ENCODE results near the gene DPF3.

The DPF3 gene

GRCh38 chr14:72744416-72745120 is 149.3 kb downstream of the DPF3 start:
- H3K79me2 ChIP-seq (ENCODE audit: control insufficient read depth, insufficient read depth, low read length, poor library complexity), result no peaks in the 10 kb centered on the region
- WGBS (ENCODE audit: extremely low coverage, insufficient coverage, insufficient read length), result no CpG with 5 or more reads among the region's 8 CpGs
- H3K36me3 ChIP-seq (ENCODE audit: control insufficient read depth in 1 of 2, insufficient read depth in 2 of 2, low read length in 2 of 2), result peaks cover 0 to 7% of the 10 kb centered on the region in 2 experiments

DNA sequence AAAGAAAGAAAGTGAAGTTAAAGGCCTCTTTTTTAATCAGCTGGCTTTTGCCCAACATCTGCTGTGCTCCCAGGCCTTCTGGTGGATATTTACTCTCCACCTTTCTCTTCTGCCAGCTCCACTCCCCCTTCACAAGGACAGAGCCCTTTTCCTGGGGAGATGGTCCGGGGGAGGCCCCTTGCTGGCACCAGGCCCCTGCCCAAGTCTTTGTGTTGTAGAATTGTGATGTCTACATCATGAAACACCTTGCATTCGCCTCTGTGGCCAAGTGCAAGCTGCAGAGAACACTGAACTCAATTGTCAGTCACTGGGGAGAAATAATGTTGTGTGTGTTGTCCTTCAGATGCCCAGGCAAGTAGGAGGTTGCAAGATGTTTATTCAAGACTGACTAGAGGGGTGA is 150.3 kb downstream of the DPF3 start:
- Histone ChIP-seq H2BK12ac (ENCODE audit: low read length) (no peak overlapping the region), H4K12ac (ENCODE audit: low read depth, low read length) (no peak overlapping the region), H2AFZ (ENCODE audit: insufficient read depth, low read length, poor library complexity) (no peak overlapping the region), H3K14ac (ENCODE audit: low read length) (no peak overlapping the region), H3K79me1 (ENCODE audit: low read length) (no peaks in the 10 kb centered on the region), H2BK5ac (ENCODE audit: low read depth, low read length, poor library complexity) (no peak overlapping the region), H2AK5ac (ENCODE audit: low read length) (no peak overlapping the region), H3K18ac (ENCODE audit: low read length) (no peak overlapping the region), H3K9ac (ENCODE audit: low read length) (no peak overlapping the region), H3K23ac (ENCODE audit: low read length) (no peak overlapping the region), H3K9me3 (ENCODE audit: insufficient read depth, low read depth, low read length) (peaks cover 4% of the 10 kb centered on the region), H2BK120ac (ENCODE audit: insufficient read depth, low read length, poor library complexity) (no peak overlapping the region), H3K4ac (ENCODE audit: low read depth, low read length) (no peak overlapping the region), H3K27me3 (ENCODE audit: insufficient read depth, low read length) (no peaks in the 10 kb centered on the region), H3K79me2 (ENCODE audit: control insufficient read depth, insufficient read depth, low read length, poor library complexity) (no peaks in the 10 kb centered on the region), H3K27ac (ENCODE audit: low read depth, low read length) (no peak overlapping the region), H4K8ac (ENCODE audit: low read depth, low read length) (no peak overlapping the region), H3K4me2 (ENCODE audit: low read length) (no peak overlapping the region), H3K4me3 (ENCODE audit: low read depth, low read length) (no peak overlapping the region), H4K91ac (ENCODE audit: low read depth, low read length) (no peak overlapping the region), H3K4me1 (ENCODE audit: control insufficient read depth in 1 of 2, insufficient read depth in 2 of 2, low read length in 2 of 2) (peaks cover 3 to 5% of the 10 kb centered on the region in 2 experiments), H3K36me3 (ENCODE audit: control insufficient read depth in 1 of 2, insufficient read depth in 2 of 2, low read length in 2 of 2) (peaks cover 0 to 5% of the 10 kb centered on the region in 2 experiments)
- no peak for DNase-seq
- no CpG with 5 or more reads among the region's 2 CpGs for WGBS (ENCODE audit: extremely low coverage, insufficient coverage, insufficient read length)

More at GRCh38 chr14:72744416-72745120, 149.3 kb downstream of the DPF3 start:
- Histone ChIP-seq H2BK120ac (ENCODE audit: insufficient read depth, low read length, poor library complexity) (no peak overlapping the region), H3K4me1 (ENCODE audit: control insufficient read depth in 1 of 2, insufficient read depth in 2 of 2, low read length in 2 of 2) (peaks cover under 1 to 5% of the 10 kb centered on the region in 2 experiments), H3K4me2 (ENCODE audit: low read length) (no peak overlapping the region), H2AK5ac (ENCODE audit: low read length) (no peak overlapping the region), H3K9me3 (ENCODE audit: insufficient read depth, low read depth, low read length) (peaks cover 7% of the 10 kb centered on the region), H2AFZ (ENCODE audit: insufficient read depth, low read length, poor library complexity) (no peak overlapping the region), H3K23ac (ENCODE audit: low read length) (no peak overlapping the region), H4K91ac (ENCODE audit: low read depth, low read length) (no peak overlapping the region), H3K4ac (ENCODE audit: low read depth, low read length) (no peak overlapping the region), H3K9ac (ENCODE audit: low read length) (no peak overlapping the region), H2BK12ac (ENCODE audit: low read length) (no peak overlapping the region), H3K18ac (ENCODE audit: low read length) (no peak overlapping the region), H3K14ac (ENCODE audit: low read length) (no peak overlapping the region), H3K27ac (ENCODE audit: low read depth, low read length) (no peak overlapping the region), H3K27me3 (ENCODE audit: insufficient read depth, low read length) (no peaks in the 10 kb centered on the region), H2BK5ac (ENCODE audit: low read depth, low read length, poor library complexity) (no peak overlapping the region), H4K12ac (ENCODE audit: low read depth, low read length) (no peak overlapping the region), H3K4me3 (ENCODE audit: low read depth, low read length) (no peak overlapping the region), H3K79me1 (ENCODE audit: low read length) (no peaks in the 10 kb centered on the region), H4K8ac (ENCODE audit: low read depth, low read length) (no peak overlapping the region)
- no peak for DNase-seq

DNA sequence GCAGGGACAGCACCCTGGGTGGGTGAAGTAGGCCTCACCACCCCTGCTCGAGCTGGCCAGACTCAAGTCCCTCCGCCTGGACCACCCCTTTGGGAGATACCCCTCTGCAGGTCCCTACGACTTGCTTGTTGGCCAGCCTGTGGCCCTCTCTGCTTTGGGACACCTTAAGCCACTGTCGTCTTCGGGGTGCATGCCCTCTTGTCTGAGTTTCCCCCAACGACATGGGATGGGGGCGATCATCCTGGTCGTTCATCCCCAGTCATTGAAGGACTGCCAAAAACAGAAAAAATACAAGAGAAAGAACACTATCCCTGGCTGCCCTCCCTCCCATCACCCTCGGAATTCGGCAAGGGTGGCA is 151.1 kb downstream of the DPF3 start:
- peaks cover 0 to 3% of the 10 kb centered on the region in 2 experiments for H3K36me3 ChIP-seq (ENCODE audit: control insufficient read depth in 1 of 2, insufficient read depth in 2 of 2, low read length in 2 of 2)
- H3K4me3 ChIP-seq (ENCODE audit: low read depth, low read length), result no peak overlapping the region
- peaks cover 5% of the 10 kb centered on the region in 2 experiments for H3K4me1 ChIP-seq (ENCODE audit: control insufficient read depth in 1 of 2, insufficient read depth in 2 of 2, low read length in 2 of 2)
- H3K23ac ChIP-seq (ENCODE audit: low read length), result no peak overlapping the region
- no peaks in the 10 kb centered on the region for H3K27me3 ChIP-seq (ENCODE audit: insufficient read depth, low read length)
- H3K9ac ChIP-seq (ENCODE audit: low read length), result no peak overlapping the region
- H2AFZ ChIP-seq (ENCODE audit: insufficient read depth, low read length, poor library complexity), result no peak overlapping the region
- H3K79me2 ChIP-seq (ENCODE audit: control insufficient read depth, insufficient read depth, low read length, poor library complexity), result no peaks in the 10 kb centered on the region
- no CpG with 5 or more reads among the region's 10 CpGs for WGBS (ENCODE audit: extremely low coverage, insufficient coverage, insufficient read length)
- H4K8ac ChIP-seq (ENCODE audit: low read depth, low read length), result no peak overlapping the region
- H3K9me3 ChIP-seq (ENCODE audit: insufficient read depth, low read depth, low read length), result peaks cover 3% of the 10 kb centered on the region
- H2AK5ac ChIP-seq (ENCODE audit: low read length), result no peak overlapping the region
- H3K18ac ChIP-seq (ENCODE audit: low read length), result no peak overlapping the region
- H3K27ac ChIP-seq (ENCODE audit: low read depth, low read length), result no peak overlapping the region
- no peak overlapping the region for H2BK12ac ChIP-seq (ENCODE audit: low read length)
- no peak overlapping the region for H3K14ac ChIP-seq (ENCODE audit: low read length)
- no peak overlapping the region for H4K91ac ChIP-seq (ENCODE audit: low read depth, low read length)
- H3K4me2 ChIP-seq (ENCODE audit: low read length), result no peak overlapping the region
- no peak for DNase-seq
- H2BK5ac ChIP-seq (ENCODE audit: low read depth, low read length, poor library complexity), result no peak overlapping the region
- no peak overlapping the region for H3K4ac ChIP-seq (ENCODE audit: low read depth, low read length)
- H4K12ac ChIP-seq (ENCODE audit: low read depth, low read length), result no peak overlapping the region
- no peak overlapping the region for H2BK120ac ChIP-seq (ENCODE audit: insufficient read depth, low read length, poor library complexity)
- no peaks in the 10 kb centered on the region for H3K79me1 ChIP-seq (ENCODE audit: low read length)

GRCh38 chr14:72742118-72742837 is 151.6 kb downstream of the DPF3 start:
- Histone ChIP-seq H3K23ac (ENCODE audit: low read length) (no peak overlapping the region), H4K8ac (ENCODE audit: low read depth, low read length) (no peak overlapping the region), H3K4ac (ENCODE audit: low read depth, low read length) (no peak overlapping the region), H4K12ac (ENCODE audit: low read depth, low read length) (no peak overlapping the region), H4K91ac (ENCODE audit: low read depth, low read length) (no peak overlapping the region), H3K79me2 (ENCODE audit: control insufficient read depth, insufficient read depth, low read length, poor library complexity) (no peaks in the 10 kb centered on the region), H3K9ac (ENCODE audit: low read length) (no peak overlapping the region), H2AFZ (ENCODE audit: insufficient read depth, low read length, poor library complexity) (no peak overlapping the region), H3K36me3 (ENCODE audit: control insufficient read depth in 1 of 2, insufficient read depth in 2 of 2, low read length in 2 of 2) (peaks cover 0 to 2% of the 10 kb centered on the region in 2 experiments), H3K27ac (ENCODE audit: low read depth, low read length) (no peak overlapping the region), H3K18ac (ENCODE audit: low read length) (no peak overlapping the region), H2BK5ac (ENCODE audit: low read depth, low read length, poor library complexity) (no peak overlapping the region), H3K4me2 (ENCODE audit: low read length) (no peak overlapping the region), H3K4me1 (ENCODE audit: control insufficient read depth in 1 of 2, insufficient read depth in 2 of 2, low read length in 2 of 2) (peaks cover 5% of the 10 kb centered on the region in 2 experiments), H3K9me3 (ENCODE audit: insufficient read depth, low read depth, low read length) (peaks cover 3% of the 10 kb centered on the region), H3K27me3 (ENCODE audit: insufficient read depth, low read length) (no peaks in the 10 kb centered on the region), H3K14ac (ENCODE audit: low read length) (no peak overlapping the region), H3K4me3 (ENCODE audit: low read depth, low read length) (no peak overlapping the region), H2BK12ac (ENCODE audit: low read length) (no peak overlapping the region), H2AK5ac (ENCODE audit: low read length) (no peak overlapping the region), H3K79me1 (ENCODE audit: low read length) (no peaks in the 10 kb centered on the region), H2BK120ac (ENCODE audit: insufficient read depth, low read length, poor library complexity) (no peak overlapping the region)
- no CpG with 5 or more reads among the region's 27 CpGs for WGBS (ENCODE audit: extremely low coverage, insufficient coverage, insufficient read length)
- no peak for DNase-seq

Measured in trophoblast cell (in vitro differentiated cells and primary cell).